ENCODE data around the gene ZNRF4. TPM values are rescaled to one million over a fixed set of nuclear protein-coding genes. Genes with fewer than 3 reads are reported as not detected.

The ZNRF4 gene
- total RNA-seq, 1 experiment from 2014 or later: not detected

DNA sequence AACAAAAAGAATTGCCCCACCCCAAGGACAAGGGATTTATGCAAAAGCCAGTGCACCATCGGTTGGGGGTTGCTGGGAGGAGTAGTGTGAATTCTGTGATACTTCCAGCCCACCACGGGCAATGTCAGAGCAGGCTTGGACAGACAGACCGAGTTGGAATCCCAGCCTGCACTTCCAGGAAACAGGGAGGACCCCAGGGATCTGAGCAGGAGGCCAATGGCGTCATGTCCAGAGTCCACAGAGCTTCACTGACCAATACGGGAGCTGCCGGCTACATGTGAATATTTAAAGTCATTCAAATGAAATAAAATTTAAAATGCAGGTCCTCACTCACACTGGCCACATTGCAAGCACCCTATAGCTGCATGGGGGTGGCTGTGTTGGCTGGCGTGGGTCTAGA lies 10.9 kb downstream of the ZNRF4 start (continued):
- TF ChIP-seq, protein P1, sequence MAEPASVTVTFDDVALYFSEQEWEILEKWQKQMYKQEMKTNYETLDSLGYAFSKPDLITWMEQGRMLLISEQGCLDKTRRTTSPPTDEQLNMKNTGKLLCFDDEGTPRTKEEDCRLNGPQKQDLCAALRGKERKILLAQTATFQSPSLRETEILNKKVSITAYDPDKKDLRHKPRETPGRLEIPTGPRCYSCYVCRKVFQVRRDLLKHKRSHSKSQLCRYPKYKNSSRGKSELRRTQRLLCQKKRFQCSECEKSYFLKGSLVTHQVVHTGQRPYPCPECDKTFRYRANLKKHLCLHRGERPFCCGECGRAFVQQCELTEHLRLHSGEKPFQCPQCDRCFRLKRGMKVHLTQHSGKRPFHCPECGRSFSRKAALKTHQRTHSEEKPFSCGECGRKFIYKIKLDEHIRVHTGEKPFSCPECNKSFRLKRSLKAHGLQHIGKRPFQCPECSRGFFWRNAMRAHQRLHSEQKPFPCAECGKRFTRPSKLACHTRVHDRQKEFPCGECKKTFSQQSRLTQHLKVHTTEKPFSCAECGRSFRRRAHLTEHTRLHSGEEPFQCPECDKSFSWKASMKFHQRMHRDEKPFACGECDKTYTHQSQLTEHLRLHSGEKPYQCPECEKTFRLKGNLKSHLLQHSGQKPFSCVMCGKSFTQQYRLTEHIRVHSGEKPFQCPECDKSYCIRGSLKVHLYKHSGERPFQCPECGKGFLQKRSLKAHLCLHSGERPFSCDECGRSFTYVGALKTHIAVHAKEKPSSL (CRISPR knock-in tag; conservative IDR thresholded peaks at IDR 0.05): no peak
- TF ChIP-seq KAT7 (CRISPR knock-in tag; IDR thresholded peaks at IDR 0.05; ENCODE audit: borderline replicate concordance) (no peak), GRHL2 (CRISPR knock-in tag; IDR thresholded peaks at IDR 0.05; ENCODE audit: insufficient replicate concordance, severe bottlenecking) (no peak), SOX15 (CRISPR knock-in tag; IDR thresholded peaks at IDR 0.05) (no peak)

DNA sequence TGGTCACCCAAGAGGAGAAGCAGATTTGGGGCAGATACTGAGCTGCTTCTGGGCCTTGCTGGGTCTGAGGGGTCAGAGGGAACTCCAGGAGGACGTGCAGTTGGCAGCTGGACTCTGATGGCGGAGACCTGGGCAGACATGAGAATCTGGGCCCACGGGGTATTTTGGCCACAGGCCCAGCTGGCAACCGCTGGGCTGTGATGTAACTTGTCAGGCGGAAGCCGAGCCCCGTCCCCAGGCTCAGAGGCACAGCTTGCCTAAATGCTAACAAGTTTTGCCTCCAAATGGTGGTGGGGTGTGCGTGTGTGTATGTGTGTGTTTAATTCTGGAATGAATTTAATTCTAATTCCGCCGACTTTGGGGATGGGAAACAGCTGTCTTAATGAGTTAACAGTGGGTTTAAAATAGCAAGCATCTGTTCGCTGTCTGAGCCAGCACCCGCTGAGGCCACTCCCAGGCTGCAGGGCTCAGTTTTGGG lies 11.6 kb downstream of the ZNRF4 start:
- H3K27ac Mint-ChIP-seq: no peak overlapping the region
- no peak overlapping the region for H3K4me3 Mint-ChIP-seq
- peaks cover 20% of the 10 kb centered on the region for H3K9me3 Mint-ChIP-seq
- CTCF ChIA-PET: interaction anchor here (1.5 kb wide), 1 partner anchor 95 kb away, joined by 5 read pairs; no protein-coding TSS in a partner anchor
- DNase-seq (ENCODE audit: low spot score) (no peak), ATAC-seq (no peak)
- H3K36me3 Mint-ChIP-seq: no peaks in the 10 kb centered on the region
- TF ChIP-seq, protein P2, sequence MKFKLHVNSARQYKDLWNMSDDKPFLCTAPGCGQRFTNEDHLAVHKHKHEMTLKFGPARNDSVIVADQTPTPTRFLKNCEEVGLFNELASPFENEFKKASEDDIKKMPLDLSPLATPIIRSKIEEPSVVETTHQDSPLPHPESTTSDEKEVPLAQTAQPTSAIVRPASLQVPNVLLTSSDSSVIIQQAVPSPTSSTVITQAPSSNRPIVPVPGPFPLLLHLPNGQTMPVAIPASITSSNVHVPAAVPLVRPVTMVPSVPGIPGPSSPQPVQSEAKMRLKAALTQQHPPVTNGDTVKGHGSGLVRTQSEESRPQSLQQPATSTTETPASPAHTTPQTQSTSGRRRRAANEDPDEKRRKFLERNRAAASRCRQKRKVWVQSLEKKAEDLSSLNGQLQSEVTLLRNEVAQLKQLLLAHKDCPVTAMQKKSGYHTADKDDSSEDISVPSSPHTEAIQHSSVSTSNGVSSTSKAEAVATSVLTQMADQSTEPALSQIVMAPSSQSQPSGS (CRISPR knock-in tag; IDR thresholded peaks at IDR 0.05; ENCODE audit: borderline replicate concordance, low read depth): no peak
- no peak for TF ChIP-seq EMX1 (CRISPR knock-in tag; IDR thresholded peaks at IDR 0.05)
- TF ChIP-seq MYBL2 (CRISPR knock-in tag; IDR thresholded peaks at IDR 0.05): no peak
- TF ChIP-seq, protein P3, sequence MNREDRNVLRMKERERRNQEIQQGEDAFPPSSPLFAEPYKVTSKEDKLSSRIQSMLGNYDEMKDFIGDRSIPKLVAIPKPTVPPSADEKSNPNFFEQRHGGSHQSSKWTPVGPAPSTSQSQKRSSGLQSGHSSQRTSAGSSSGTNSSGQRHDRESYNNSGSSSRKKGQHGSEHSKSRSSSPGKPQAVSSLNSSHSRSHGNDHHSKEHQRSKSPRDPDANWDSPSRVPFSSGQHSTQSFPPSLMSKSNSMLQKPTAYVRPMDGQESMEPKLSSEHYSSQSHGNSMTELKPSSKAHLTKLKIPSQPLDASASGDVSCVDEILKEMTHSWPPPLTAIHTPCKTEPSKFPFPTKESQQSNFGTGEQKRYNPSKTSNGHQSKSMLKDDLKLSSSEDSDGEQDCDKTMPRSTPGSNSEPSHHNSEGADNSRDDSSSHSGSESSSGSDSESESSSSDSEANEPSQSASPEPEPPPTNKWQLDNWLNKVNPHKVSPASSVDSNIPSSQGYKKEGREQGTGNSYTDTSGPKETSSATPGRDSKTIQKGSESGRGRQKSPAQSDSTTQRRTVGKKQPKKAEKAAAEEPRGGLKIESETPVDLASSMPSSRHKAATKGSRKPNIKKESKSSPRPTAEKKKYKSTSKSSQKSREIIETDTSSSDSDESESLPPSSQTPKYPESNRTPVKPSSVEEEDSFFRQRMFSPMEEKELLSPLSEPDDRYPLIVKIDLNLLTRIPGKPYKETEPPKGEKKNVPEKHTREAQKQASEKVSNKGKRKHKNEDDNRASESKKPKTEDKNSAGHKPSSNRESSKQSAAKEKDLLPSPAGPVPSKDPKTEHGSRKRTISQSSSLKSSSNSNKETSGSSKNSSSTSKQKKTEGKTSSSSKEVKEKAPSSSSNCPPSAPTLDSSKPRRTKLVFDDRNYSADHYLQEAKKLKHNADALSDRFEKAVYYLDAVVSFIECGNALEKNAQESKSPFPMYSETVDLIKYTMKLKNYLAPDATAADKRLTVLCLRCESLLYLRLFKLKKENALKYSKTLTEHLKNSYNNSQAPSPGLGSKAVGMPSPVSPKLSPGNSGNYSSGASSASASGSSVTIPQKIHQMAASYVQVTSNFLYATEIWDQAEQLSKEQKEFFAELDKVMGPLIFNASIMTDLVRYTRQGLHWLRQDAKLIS (CRISPR knock-in tag; IDR thresholded peaks at IDR 0.05; ENCODE audit: borderline replicate concordance): no peak
- TF ChIP-seq CREB1 (CRISPR knock-in tag; IDR thresholded peaks at IDR 0.05): no peak
- no peak for TF ChIP-seq TP53 (CRISPR knock-in tag; IDR thresholded peaks at IDR 0.05)
- TF ChIP-seq ETV6 (CRISPR knock-in tag; IDR thresholded peaks at IDR 0.05): no peak
- POLR2A ChIA-PET: no interaction called here
- peaks cover 4% of the 10 kb centered on the region for H3K27me3 Mint-ChIP-seq (ENCODE audit: low read depth)
- 0 out of 2 replicates have a peak, but pooled peaks cover 3% of the 10 kb centered on the region for H3K4me1 Mint-ChIP-seq

DNA sequence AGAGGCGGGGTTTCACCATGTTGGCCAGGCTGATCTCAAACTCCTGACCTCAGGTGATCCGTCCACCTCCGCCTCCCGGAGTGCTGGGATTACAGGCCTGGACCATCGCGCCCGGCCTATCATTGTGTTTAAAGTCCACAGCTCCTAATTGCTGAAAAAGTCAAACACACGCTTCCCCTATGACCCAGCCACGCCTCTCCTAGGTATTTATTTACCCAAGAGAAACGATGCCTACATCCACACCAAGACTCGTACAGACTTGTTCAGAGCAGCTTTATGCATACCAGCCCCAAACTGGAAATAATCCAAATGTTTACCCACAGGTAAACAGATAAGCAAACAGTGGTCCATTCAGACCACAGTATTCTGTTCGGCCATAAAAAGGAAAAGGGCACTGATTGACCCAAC lies 15.1 kb downstream of the ZNRF4 start:
- CTCF ChIA-PET: no interaction called here
- no peaks in the 10 kb centered on the region for H3K9me3 Mint-ChIP-seq
- no peak for ATAC-seq
- H3K4me3 Mint-ChIP-seq: no peak overlapping the region
- POLR2A ChIA-PET: no interaction called here
- no peak for DNase-seq (ENCODE audit: low spot score)
- H3K4me1 Mint-ChIP-seq: 0 out of 2 replicates have a peak, but pooled peaks cover 3% of the 10 kb centered on the region
- no peak overlapping the region for H3K27ac Mint-ChIP-seq
- peaks cover 3% of the 10 kb centered on the region; the same call in 1 of the 2 replicates for H3K27me3 Mint-ChIP-seq (ENCODE audit: low read depth)
- no peaks in the 10 kb centered on the region for H3K36me3 Mint-ChIP-seq
- TF ChIP-seq MXD4 (CRISPR knock-in tag; IDR thresholded peaks at IDR 0.05; ENCODE audit: borderline replicate concordance) (no peak), RORB (CRISPR knock-in tag; IDR thresholded peaks at IDR 0.05) (no peak), GRHL2 (CRISPR knock-in tag; IDR thresholded peaks at IDR 0.05; ENCODE audit: insufficient replicate concordance, severe bottlenecking) (no peak), SP1 (CRISPR knock-in tag; conservative IDR thresholded peaks at IDR 0.05) (no peak), NFE2L1 (CRISPR knock-in tag; IDR thresholded peaks at IDR 0.05) (no peak), TEAD1 (CRISPR knock-in tag; IDR thresholded peaks at IDR 0.05) (no peak), GTF2I (CRISPR knock-in tag; conservative IDR thresholded peaks at IDR 0.05) (no peak), HMGA2 (CRISPR knock-in tag; IDR thresholded peaks at IDR 0.05) (no peak), ELF4 (CRISPR knock-in tag; IDR thresholded peaks at IDR 0.05; ENCODE audit: low read depth) (no peak)
- TF ChIP-seq, protein P4, sequence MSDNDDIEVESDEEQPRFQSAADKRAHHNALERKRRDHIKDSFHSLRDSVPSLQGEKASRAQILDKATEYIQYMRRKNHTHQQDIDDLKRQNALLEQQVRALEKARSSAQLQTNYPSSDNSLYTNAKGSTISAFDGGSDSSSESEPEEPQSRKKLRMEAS (CRISPR knock-in tag; IDR thresholded peaks at IDR 0.05): no peak
- TF ChIP-seq, protein P5, sequence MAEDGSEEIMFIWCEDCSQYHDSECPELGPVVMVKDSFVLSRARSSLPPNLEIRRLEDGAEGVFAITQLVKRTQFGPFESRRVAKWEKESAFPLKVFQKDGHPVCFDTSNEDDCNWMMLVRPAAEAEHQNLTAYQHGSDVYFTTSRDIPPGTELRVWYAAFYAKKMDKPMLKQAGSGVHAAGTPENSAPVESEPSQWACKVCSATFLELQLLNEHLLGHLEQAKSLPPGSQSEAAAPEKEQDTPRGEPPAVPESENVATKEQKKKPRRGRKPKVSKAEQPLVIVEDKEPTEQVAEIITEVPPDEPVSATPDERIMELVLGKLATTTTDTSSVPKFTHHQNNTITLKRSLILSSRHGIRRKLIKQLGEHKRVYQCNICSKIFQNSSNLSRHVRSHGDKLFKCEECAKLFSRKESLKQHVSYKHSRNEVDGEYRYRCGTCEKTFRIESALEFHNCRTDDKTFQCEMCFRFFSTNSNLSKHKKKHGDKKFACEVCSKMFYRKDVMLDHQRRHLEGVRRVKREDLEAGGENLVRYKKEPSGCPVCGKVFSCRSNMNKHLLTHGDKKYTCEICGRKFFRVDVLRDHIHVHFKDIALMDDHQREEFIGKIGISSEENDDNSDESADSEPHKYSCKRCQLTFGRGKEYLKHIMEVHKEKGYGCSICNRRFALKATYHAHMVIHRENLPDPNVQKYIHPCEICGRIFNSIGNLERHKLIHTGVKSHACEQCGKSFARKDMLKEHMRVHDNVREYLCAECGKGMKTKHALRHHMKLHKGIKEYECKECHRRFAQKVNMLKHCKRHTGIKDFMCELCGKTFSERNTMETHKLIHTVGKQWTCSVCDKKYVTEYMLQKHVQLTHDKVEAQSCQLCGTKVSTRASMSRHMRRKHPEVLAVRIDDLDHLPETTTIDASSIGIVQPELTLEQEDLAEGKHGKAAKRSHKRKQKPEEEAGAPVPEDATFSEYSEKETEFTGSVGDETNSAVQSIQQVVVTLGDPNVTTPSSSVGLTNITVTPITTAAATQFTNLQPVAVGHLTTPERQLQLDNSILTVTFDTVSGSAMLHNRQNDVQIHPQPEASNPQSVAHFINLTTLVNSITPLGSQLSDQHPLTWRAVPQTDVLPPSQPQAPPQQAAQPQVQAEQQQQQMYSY (CRISPR knock-in tag; IDR thresholded peaks at IDR 0.05): no peak
- TF ChIP-seq, protein P6, sequence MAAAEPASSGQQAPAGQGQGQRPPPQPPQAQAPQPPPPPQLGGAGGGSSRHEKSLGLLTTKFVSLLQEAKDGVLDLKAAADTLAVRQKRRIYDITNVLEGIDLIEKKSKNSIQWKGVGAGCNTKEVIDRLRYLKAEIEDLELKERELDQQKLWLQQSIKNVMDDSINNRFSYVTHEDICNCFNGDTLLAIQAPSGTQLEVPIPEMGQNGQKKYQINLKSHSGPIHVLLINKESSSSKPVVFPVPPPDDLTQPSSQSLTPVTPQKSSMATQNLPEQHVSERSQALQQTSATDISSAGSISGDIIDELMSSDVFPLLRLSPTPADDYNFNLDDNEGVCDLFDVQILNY (CRISPR knock-in tag; IDR thresholded peaks at IDR 0.05): no peak

Data from WTC11 (cell line).